NB4 (cell line): ENCODE results near the gene TSSK2.

Experiments
- MYC ChIP-seq: IDR thresholded peaks from 2 replicates; pipeline ENCODE4 v1.6.1; 2011; ENCODE audit warnings: low read depth, low read length
- POLR2A ChIP-seq: IDR thresholded peaks from 2 replicates; pipeline ENCODE4 v1.6.1; 2011; ENCODE audit warnings: mild to moderate bottlenecking; ENCODE audit not compliant: insufficient read length; ENCODE audit errors: extremely low read depth
- TF ChIP-seq, protein P1 (sequence below): IDR thresholded peaks from one replicate; pipeline ENCODE4 v1.5.1; 2012; ENCODE audit warnings: low read depth, low read length
- TF ChIP-seq, protein P2 (sequence below): IDR thresholded peaks from 2 replicates; pipeline ENCODE4 v1.6.1; 2011; ENCODE audit warnings: low read depth, low read length

DNA sequence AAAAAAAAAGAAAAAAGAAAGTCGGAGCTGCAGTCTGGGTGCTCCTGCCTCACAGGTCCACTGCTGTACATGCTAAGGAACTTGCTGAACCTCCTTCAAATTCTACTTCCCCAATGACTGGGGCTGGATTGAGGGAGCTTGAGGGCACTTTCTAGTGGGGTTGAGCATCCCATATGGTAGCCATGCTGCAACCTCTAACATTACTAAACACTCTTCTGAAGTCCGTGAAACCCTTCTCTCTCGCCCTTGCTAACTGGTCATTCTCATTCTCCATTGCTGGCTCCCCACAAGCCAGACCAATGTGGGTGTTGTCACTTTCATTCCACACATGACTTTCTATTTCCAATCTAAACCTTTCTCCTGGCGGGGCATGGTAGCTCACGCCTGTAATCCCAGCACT is 12.1 kb downstream of the TSSK2 start:
- TF ChIP-seq, protein P1, sequence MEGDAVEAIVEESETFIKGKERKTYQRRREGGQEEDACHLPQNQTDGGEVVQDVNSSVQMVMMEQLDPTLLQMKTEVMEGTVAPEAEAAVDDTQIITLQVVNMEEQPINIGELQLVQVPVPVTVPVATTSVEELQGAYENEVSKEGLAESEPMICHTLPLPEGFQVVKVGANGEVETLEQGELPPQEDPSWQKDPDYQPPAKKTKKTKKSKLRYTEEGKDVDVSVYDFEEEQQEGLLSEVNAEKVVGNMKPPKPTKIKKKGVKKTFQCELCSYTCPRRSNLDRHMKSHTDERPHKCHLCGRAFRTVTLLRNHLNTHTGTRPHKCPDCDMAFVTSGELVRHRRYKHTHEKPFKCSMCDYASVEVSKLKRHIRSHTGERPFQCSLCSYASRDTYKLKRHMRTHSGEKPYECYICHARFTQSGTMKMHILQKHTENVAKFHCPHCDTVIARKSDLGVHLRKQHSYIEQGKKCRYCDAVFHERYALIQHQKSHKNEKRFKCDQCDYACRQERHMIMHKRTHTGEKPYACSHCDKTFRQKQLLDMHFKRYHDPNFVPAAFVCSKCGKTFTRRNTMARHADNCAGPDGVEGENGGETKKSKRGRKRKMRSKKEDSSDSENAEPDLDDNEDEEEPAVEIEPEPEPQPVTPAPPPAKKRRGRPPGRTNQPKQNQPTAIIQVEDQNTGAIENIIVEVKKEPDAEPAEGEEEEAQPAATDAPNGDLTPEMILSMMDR, result no peak
- TF ChIP-seq POLR2A (no peak), MYC (no peak)
- TF ChIP-seq, protein P2, sequence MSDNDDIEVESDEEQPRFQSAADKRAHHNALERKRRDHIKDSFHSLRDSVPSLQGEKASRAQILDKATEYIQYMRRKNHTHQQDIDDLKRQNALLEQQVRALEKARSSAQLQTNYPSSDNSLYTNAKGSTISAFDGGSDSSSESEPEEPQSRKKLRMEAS, result no peak
